Activated T-cell treated with anti-CD3 and anti-CD28 coated beads, Interleukin-2, amount 50 U/mL, for 4 hours (primary cell): ENCODE data around the gene CENPP. TPM values are rescaled to one million over a fixed set of nuclear protein-coding genes. Genes with fewer than 3 reads are reported as not detected.

Experiments used
- ATAC-seq, 2 donors: fragments of 200-7000 bp; cut with Tn5 transposase; one replicate each; pipeline ENCODE4 v1.10.0; 2021
- DNase-seq: peaks from one replicate; pipeline ENCODE4 v3.0.0-alpha.2; 2020
- H3K27me3 Mint-ChIP-seq: one replicate; pipeline ENCODE4 v1.8.0; 2021; ENCODE audit warnings: low read depth, mixed read lengths
- H3K36me3 Mint-ChIP-seq: one replicate; pipeline ENCODE4 v1.8.0; 2022; ENCODE audit warnings: mixed read lengths; ENCODE audit not compliant: insufficient read depth
- H3K4me1 Mint-ChIP-seq: one replicate; pipeline ENCODE4 v1.8.0; 2021; ENCODE audit warnings: low read depth, mixed read lengths
- H3K4me3 Mint-ChIP-seq: one replicate; pipeline ENCODE4 v1.8.0; 2021; ENCODE audit warnings: mild to moderate bottlenecking, moderate library complexity, mixed read lengths
- H3K9me3 Mint-ChIP-seq: one replicate; pipeline ENCODE4 v1.8.0; 2021; ENCODE audit warnings: mixed read lengths
- total RNA-seq, 3 donors: library from RNA; stranded (reverse); gene quantifications; one replicate each; pipeline ENCODE4 v1.2.1, GENCODE V29; 2021

The CENPP gene
- total RNA-seq, 3 donors from 2014 or later: 13.7 to 17.7 (median 15.6) TPM

DNA sequence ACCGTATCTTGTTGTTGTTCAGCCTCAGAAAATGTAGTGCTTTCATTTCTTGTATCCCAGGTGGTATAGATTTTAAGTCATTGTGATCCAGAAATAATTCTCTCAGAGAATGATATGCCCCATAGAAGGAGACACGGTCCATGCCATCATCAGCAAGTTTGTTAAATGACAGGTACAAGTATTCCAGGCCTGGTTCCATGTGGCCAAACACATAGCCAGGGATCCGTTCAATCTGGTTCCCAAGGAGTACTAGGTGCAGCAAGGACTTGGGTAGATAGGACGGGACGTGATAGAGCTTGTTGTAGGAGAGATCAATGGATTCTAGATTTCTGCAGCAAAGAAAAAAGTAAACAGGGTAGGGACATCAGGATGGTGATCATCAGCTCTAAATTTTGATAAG lies 175.0 kb downstream of the CENPP start:
- DNase-seq: no peak
- ATAC-seq: no peak
- H3K9me3 Mint-ChIP-seq: no peaks in the 10 kb centered on the region
- no peaks in the 10 kb centered on the region for H3K27me3 Mint-ChIP-seq
- no peak overlapping the region for H3K4me3 Mint-ChIP-seq
- no peaks in the 10 kb centered on the region for H3K4me1 Mint-ChIP-seq
- H3K36me3 Mint-ChIP-seq: no peaks in the 10 kb centered on the region

DNA sequence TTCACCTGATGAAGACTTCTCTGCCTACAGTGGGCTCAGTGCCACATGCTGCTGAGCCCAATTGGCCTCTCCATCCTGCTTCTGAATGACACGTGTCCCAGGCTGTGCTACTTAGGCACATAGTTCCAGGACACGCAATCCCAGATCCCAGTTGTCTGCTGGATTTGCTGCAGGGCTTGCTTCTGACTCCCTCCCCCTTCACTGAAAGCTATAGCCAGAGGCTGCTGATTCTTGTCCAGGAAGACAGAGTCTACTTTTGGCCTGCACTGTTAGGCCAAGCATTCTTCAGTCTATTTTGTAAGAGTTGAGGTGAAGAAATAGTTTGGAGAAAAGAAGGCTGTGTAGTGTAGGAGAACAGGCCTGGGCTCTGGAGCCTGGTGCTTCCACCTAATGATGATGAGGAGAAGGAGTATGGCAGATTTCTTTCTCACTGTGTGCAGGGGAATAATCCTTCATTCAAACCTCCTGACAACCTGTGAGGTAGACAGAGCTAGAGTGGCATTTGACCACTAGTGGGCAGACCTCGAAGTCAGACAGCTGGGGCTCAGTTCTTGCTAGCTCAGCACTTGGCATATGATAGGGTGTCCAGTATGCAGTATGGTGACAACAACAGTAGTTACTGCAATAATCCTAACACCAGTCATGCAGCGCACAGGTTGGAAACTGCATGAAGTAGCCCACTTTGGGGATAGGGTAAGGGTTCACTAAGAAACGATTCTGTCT lies 176.1 kb downstream of the CENPP start:
- ATAC-seq (no peak), DNase-seq (no peak)
- H3K27me3 Mint-ChIP-seq: no peaks in the 10 kb centered on the region
- no peak overlapping the region for H3K4me3 Mint-ChIP-seq
- H3K4me1 Mint-ChIP-seq: no peaks in the 10 kb centered on the region
- H3K36me3 Mint-ChIP-seq: no peaks in the 10 kb centered on the region
- no peaks in the 10 kb centered on the region for H3K9me3 Mint-ChIP-seq

DNA sequence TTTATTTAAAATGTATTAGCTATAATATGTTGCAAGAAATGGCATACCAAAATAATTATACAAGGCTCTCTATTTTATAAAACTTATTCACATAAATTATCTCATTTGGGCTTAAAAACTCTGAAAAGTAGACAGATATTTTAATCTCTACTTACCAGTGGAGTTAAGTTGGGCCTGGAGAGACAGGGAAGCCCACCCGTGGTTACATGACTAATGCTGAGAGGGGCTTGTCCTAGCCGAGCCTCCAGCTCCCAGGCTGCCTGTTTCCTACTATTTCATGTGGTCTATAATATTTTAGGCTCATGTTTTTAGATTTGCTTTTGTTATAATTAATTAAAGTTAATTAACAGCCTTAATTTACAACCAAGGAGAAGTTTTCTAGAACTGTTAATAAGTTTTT lies 177.4 kb downstream of the CENPP start:
- Mint-ChIP-seq H3K4me1 (no peaks in the 10 kb centered on the region), H3K4me3 (no peak overlapping the region), H3K36me3 (no peaks in the 10 kb centered on the region), H3K9me3 (no peaks in the 10 kb centered on the region), H3K27me3 (no peaks in the 10 kb centered on the region)
- ATAC-seq (no peak), DNase-seq (no peak)

DNA sequence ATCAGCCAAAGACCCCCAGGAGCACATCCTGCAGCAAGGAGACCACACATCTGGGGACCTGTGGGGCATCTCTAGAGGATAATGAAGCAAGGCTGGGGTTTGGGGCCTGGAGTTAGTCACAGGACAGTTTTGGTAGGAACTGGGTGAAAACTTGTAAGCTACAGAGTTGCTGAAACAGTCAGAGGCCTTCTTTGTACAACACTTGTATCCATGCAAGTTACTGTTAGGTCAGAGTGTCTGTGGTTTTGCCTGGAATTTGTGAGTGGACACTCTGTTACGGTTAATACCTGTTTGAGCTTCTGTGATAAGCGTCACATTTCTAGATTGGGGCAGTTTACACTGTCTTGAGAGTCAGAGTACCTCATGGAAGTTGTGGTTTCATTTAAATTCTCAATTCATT lies 179.1 kb downstream of the CENPP start:
- ATAC-seq: no peak
- DNase-seq: no peak
- Mint-ChIP-seq H3K4me3 (no peak overlapping the region), H3K4me1 (no peaks in the 10 kb centered on the region), H3K27me3 (no peaks in the 10 kb centered on the region), H3K36me3 (no peaks in the 10 kb centered on the region), H3K9me3 (no peaks in the 10 kb centered on the region)

DNA sequence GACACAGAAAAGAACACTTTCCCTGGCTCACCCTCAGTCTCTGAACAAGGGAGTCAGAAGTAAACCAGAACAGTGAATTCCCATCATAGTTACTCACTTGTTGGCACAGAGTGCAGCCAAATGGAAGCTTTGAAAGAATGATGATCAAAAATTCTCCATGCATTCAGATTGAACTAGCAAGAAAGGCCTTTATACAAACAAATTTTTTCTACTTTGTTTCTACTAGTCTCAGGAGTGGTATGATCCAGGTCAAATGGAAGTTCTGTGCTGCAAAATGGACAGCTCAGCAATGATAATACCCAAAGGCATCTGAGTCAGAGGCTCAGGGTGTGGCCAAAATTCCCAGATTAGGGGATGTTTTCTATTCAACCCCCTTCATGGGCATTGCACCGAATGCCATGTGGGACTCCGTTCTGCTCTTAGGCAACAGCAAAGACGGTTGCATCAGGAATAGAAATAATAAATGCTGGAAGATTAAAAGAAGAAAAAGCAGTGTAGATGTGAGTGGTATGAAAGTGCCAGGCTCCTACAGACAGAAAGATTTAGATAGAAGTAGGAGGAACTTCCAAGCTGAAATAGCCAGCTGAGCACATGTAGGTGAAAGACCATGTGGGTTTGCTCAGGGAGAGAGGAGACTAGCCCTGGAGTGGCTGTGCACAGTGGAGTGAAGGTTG lies 180.6 kb downstream of the CENPP start:
- Mint-ChIP-seq H3K4me3 (no peak overlapping the region), H3K9me3 (no peaks in the 10 kb centered on the region), H3K4me1 (no peaks in the 10 kb centered on the region), H3K27me3 (no peaks in the 10 kb centered on the region), H3K36me3 (no peaks in the 10 kb centered on the region)
- ATAC-seq (no peak), DNase-seq (no peak)

DNA sequence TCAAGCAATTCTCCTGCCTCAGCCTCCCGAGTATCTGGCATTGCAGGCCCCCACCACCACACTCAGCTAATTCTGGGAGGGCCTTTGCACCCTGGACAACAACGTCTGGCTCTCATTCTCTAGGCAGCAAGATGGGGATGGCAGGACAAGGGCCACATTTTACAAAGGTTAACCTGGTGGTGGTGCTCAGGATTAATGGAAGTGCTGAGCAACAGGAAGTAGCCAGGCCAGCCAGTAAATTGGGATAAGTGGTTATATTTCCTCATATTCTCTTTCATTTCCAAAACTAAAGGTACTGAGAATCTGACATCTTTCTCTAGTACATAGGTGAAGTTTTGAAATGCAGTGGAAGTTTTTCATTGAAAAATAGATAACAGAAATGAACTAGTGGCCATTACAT lies 181.3 kb downstream of the CENPP start:
- Mint-ChIP-seq H3K4me1 (no peaks in the 10 kb centered on the region), H3K4me3 (no peak overlapping the region), H3K36me3 (no peaks in the 10 kb centered on the region), H3K27me3 (no peaks in the 10 kb centered on the region), H3K9me3 (no peaks in the 10 kb centered on the region)
- DNase-seq (no peak), ATAC-seq (no peak)

DNA sequence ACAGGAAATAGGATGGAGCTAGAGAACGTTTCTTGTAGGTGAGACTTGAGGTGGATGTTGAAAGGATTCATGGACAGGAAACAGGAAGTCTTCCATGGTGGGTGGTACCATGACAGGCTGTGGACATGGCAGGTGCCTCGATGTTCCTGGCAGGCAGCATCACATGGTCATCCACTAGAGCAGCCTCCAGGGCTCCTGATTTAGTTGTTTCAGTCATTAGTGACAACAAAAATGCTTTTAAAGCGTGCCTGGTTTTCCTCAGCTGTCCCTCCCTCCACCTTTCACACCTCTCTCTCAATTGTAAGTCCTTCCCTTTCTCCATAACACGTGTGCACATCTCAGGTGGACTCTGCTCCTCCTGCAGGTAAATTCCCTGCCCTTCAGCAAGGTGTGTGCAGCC lies 181.7 kb downstream of the CENPP start:
- Mint-ChIP-seq H3K4me1 (no peaks in the 10 kb centered on the region), H3K27me3 (no peaks in the 10 kb centered on the region), H3K9me3 (no peaks in the 10 kb centered on the region), H3K36me3 (no peaks in the 10 kb centered on the region), H3K4me3 (no peak overlapping the region)
- ATAC-seq (no peak), DNase-seq (no peak)

DNA sequence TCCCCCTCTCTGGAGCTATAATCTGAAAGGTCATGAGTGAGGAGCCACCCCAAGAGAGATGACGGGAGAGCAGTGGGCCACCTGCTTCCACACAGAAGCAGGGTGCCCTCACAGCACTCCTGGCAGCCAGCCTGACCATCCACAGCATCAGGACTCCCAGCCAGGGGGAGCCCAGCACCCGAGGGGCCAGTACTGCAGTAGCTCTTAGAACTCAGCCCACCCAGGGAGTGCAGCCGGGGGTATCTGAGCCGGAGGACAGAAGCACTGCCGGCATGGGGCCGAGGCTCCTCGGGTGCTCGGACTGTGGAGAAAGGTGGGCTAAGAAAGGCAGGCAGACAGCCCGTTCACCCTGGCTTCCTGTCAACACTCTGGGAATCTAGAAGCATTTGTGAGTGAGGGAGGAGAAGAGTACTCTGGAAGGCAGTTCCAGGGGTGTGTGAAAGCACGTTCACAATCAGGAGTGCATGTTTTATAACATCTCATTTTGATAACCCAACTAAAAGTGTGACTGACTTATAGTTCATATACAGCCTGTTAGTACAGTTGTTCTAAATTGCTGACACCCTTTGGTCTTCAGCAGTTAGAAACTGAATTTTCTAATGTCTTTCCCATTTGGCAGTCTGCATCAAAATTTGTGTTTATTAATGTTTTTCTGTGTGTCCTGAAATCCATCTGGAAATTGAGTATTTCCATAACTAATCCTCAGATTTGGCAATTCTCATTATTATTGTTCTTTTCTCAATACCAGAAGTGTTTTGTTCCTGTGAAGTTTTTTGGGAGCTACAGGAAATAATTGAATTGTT lies 182.5 kb downstream of the CENPP start:
- H3K36me3 Mint-ChIP-seq: no peaks in the 10 kb centered on the region
- no peak for ATAC-seq
- H3K4me3 Mint-ChIP-seq: no peak overlapping the region
- DNase-seq: no peak
- no peaks in the 10 kb centered on the region for H3K4me1 Mint-ChIP-seq
- no peaks in the 10 kb centered on the region for H3K27me3 Mint-ChIP-seq
- H3K9me3 Mint-ChIP-seq: no peaks in the 10 kb centered on the region

DNA sequence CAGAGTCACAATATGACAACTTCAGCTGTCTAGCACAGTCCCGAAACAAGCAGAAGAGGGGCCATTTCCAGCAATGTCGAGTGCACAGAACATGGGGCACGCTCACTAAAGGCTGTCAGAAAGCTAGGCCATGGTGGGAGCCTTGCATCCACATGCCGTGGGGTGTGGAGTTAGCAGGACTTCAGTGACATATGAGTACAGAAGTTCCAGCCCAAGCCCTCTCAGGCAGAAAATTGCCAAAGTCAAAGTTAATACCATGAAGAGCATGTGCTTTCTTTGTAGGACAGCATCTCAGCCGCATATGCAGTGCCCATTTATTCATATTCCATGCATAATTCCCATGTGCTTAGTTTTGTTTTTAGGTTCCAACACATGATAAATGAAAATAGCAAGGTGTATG lies 183.3 kb downstream of the CENPP start:
- Mint-ChIP-seq H3K4me1 (no peaks in the 10 kb centered on the region), H3K9me3 (no peaks in the 10 kb centered on the region), H3K36me3 (no peaks in the 10 kb centered on the region), H3K4me3 (no peak overlapping the region), H3K27me3 (no peaks in the 10 kb centered on the region)
- ATAC-seq: no peak
- DNase-seq: no peak

DNA sequence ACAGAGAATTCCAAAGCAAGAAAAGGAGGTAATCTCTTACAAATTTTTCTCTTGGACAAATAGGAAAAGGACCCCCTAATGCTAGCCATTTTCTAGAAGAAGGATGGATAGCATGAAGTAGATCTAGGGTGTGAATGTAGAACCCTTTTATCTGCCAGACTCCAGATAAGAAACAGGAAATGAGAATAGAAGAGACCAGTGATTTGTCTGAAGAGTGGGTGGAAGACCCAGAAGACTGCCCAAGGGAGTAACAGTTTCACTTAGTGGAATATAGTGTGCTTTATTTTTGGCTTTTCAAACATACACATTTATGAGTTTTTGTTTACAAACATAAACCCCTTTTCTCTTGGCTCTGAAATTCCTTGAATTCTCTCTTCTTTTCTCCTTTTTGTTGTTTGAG lies 185.0 kb downstream of the CENPP start:
- H3K36me3 Mint-ChIP-seq: no peaks in the 10 kb centered on the region
- ATAC-seq (no peak), DNase-seq (no peak)
- no peaks in the 10 kb centered on the region for H3K4me1 Mint-ChIP-seq
- H3K27me3 Mint-ChIP-seq: no peaks in the 10 kb centered on the region
- H3K9me3 Mint-ChIP-seq: no peaks in the 10 kb centered on the region
- H3K4me3 Mint-ChIP-seq: no peak overlapping the region

DNA sequence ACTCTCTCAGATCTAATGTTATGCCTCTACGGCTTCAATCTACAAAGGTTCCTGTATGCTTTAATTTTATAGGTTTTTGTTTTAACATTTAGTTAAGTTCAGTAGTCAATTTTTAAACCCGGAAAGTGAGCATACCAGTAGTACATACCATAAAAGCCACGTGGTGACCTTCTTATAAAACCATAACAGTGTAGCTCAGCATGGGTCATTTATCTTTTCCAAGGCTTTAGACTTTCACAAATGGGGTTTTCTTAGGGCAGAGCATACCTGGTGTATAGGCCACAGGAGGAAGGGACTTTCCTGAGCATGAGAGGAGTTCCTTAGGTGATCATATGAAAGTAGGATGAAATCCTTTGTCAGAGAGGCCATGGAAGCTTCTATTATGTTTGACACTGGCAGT lies 186.9 kb downstream of the CENPP start:
- DNase-seq (no peak), ATAC-seq (no peak)
- H3K4me3 Mint-ChIP-seq: no peak overlapping the region
- no peaks in the 10 kb centered on the region for H3K36me3 Mint-ChIP-seq
- H3K4me1 Mint-ChIP-seq: no peaks in the 10 kb centered on the region
- H3K9me3 Mint-ChIP-seq: no peaks in the 10 kb centered on the region
- H3K27me3 Mint-ChIP-seq: no peaks in the 10 kb centered on the region

DNA sequence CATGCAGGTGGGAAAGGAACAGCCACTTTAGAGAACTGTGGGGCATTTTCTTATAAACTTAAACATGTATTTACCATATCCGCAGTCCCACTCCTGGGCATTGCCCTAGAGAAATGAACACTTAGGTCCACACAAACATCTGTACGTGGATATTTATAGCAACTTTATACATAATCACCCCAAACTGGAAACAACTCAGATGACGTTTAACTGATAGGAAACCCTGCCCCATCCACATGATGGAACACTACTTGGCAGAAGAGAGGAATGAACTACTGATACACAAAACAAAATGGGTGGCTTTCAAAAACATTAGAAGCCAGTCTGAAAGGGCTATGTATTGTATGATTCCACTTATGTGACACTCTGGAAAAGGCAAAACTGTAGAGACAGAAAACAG lies 187.6 kb downstream of the CENPP start:
- no peaks in the 10 kb centered on the region for H3K4me1 Mint-ChIP-seq
- ATAC-seq: no peak
- H3K36me3 Mint-ChIP-seq: no peaks in the 10 kb centered on the region
- DNase-seq: no peak
- no peaks in the 10 kb centered on the region for H3K9me3 Mint-ChIP-seq
- no peak overlapping the region for H3K4me3 Mint-ChIP-seq
- H3K27me3 Mint-ChIP-seq: no peaks in the 10 kb centered on the region

DNA sequence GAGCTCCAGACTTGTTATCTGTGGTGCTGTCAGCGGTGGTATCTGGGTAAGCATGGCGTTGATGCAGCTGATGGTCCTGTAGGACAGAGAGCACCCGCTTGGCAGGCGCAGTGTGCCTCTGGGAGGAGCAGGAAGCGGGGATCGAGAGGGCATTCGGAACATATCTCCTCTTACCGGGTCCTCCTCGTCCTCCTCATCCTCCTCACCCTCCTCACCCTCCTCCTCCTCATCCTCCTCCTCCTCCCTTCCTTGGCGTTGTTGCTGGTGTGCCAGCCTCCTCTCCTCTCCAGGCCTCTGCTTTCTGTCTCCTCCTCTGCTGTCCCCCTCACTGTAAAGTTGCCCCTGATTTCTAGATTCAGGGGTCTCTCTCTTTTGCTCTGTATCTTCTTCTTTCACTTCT lies 188.9 kb downstream of the CENPP start:
- H3K27me3 Mint-ChIP-seq: no peaks in the 10 kb centered on the region
- no peaks in the 10 kb centered on the region for H3K4me1 Mint-ChIP-seq

DNA sequence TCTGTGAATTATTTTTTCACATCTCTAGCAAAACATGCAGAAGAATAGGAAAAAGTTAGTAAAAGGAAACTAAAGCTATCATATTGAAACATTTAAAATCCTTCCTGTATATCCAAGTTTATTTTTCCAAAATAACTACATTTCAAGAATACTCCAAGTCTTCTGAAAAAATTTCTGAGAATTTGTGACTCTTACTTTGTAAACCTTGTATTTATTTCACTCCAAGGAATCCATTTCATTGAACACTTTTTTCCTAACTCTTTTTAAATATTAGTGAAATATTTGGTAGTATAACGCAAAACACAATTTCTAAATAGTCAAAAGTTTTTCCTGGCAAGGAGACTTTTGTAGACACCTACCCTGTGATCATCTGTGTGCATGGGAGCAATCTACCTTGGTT lies 190.8 kb downstream of the CENPP start:
- no peak for DNase-seq
- no peaks in the 10 kb centered on the region for H3K4me1 Mint-ChIP-seq
- H3K9me3 Mint-ChIP-seq: no peaks in the 10 kb centered on the region
- no peak overlapping the region for H3K4me3 Mint-ChIP-seq
- H3K36me3 Mint-ChIP-seq: peaks cover 4% of the 10 kb centered on the region
- no peak for ATAC-seq
- no peaks in the 10 kb centered on the region for H3K27me3 Mint-ChIP-seq

More for the DNA sequence above, 188.9 kb downstream of the CENPP start:
- H3K36me3 Mint-ChIP-seq: peaks cover 4% of the 10 kb centered on the region
- H3K9me3 Mint-ChIP-seq: no peaks in the 10 kb centered on the region
- DNase-seq (no peak), ATAC-seq (no peak)
- H3K4me3 Mint-ChIP-seq: no peak overlapping the region

DNA sequence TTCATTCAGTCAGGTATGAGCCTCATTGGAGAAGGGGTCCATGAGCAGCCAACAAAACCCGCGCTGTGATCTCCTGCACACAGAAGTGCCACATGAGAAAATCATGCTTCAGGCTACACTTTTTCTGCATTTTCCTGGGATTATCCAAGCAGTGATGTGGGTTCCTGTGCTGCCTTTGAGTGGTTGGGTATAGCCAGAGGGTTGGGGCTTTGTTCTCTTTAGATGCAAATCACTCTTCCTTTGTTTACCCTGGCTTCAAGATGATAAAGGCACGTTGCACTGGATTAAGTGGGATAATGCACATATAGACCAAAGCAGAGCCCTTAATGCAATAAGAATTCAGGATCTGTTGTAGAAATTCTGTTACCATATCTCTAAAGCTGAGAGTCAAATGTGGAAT lies 191.3 kb downstream of the CENPP start:
- Mint-ChIP-seq H3K27me3 (no peaks in the 10 kb centered on the region), H3K36me3 (peaks cover 4% of the 10 kb centered on the region), H3K9me3 (no peaks in the 10 kb centered on the region), H3K4me1 (no peaks in the 10 kb centered on the region), H3K4me3 (no peak overlapping the region)
- DNase-seq (no peak), ATAC-seq (no peak)
